Endodermal cell (in vitro differentiated cells): ENCODE data around the gene ZNF544. TPM values are rescaled to one million over a fixed set of nuclear protein-coding genes. Genes with fewer than 3 reads are reported as not detected.

Experiments used
- DNase-seq: peaks from one replicate; pipeline ENCODE4 v3.0.0-alpha.2; 2017
- H3K27ac ChIP-seq: 2 replicates; pipeline ENCODE4 v1.5.1; 2013; ENCODE audit warnings: mild to moderate bottlenecking, low read depth, low read length, moderate library complexity
- H3K27me3 ChIP-seq: 2 replicates; pipeline ENCODE4 v1.6.1; 2013; ENCODE audit warnings: mild to moderate bottlenecking, low read length, moderate library complexity; ENCODE audit not compliant: insufficient read depth, control insufficient read depth, poor library complexity, severe bottlenecking
- H3K36me3 ChIP-seq: 2 replicates; pipeline ENCODE4 v1.7.0; 2013; ENCODE audit warnings: mild to moderate bottlenecking, low read length, moderate library complexity; ENCODE audit not compliant: control insufficient read depth, insufficient read depth
- H3K4me1 ChIP-seq: one replicate; pipeline ENCODE4 v1.7.0; 2013; ENCODE audit warnings: low read length; ENCODE audit not compliant: control insufficient read depth, insufficient read depth
- H3K4me3 ChIP-seq: 2 replicates; pipeline ENCODE4 v1.5.1; 2013; ENCODE audit warnings: mild to moderate bottlenecking, low read length, moderate library complexity
- H3K9ac ChIP-seq: 2 replicates; pipeline ENCODE4 v1.6.1; 2013; ENCODE audit warnings: mild to moderate bottlenecking, low read length, moderate library complexity; ENCODE audit not compliant: poor library complexity, severe bottlenecking; ENCODE audit errors: extremely low read depth
- H3K9me3 ChIP-seq: 2 replicates; pipeline ENCODE4 v1.6.1; 2013; ENCODE audit warnings: mild to moderate bottlenecking, low read length, moderate library complexity; ENCODE audit not compliant: control insufficient read depth
- H3K27ac Mint-ChIP-seq: 2 replicates; pipeline ENCODE4 v1.8.0; 2020; ENCODE audit warnings: mixed read lengths
- H3K27me3 Mint-ChIP-seq: 2 replicates; pipeline ENCODE4 v1.8.0; 2021; ENCODE audit warnings: mild to moderate bottlenecking, mixed read lengths; ENCODE audit not compliant: insufficient read depth
- H3K36me3 Mint-ChIP-seq: 2 replicates; pipeline ENCODE4 v1.8.0; 2020; ENCODE audit warnings: low read depth, mixed read lengths
- H3K4me1 Mint-ChIP-seq: 2 replicates; pipeline ENCODE4 v1.8.0; 2020; ENCODE audit warnings: mixed read lengths
- H3K4me3 Mint-ChIP-seq: 2 replicates; pipeline ENCODE4 v1.8.0; 2020; ENCODE audit warnings: mild to moderate bottlenecking, moderate library complexity, mixed read lengths
- H3K9me3 Mint-ChIP-seq: 2 replicates; pipeline ENCODE4 v1.8.0; 2020; ENCODE audit warnings: mild to moderate bottlenecking, mixed read lengths
- WGBS, 2 experiments: methylation state at CpG; one replicate each; pipeline versions ENCODE4 v1.1.5 to v1.1.7; 2013; ENCODE audit warnings: missing lambda C conversion rate in 2 of 2, mixed read lengths in 1 of 2; ENCODE audit not compliant: insufficient coverage in 1 of 2, insufficient read length in 1 of 2; 5-methylcytosine and 5-hydroxymethylcytosine counted together
- total RNA-seq, 2 donors: library from RNA; stranded (reverse); fragmentation: NEBNext Ultra II Directional in 1 of 2; extraction: Animal tissue kit (Norgen Biotek cat#: 25700) in 1 of 2; gene quantifications; 2 replicates in 1 of 2; 3 replicates in 1 of 2; pipeline ENCODE4 v1.2.1, GENCODE V29; 2021
- TF ChIP-seq, protein P1 (sequence below): fragments of 200-600 bp; sonication (generic); conservative IDR thresholded peaks from 2 replicates; pipeline ENCODE4 v1.5.0; 2021; ENCODE audit warnings: antibody characterized with exemption, mild to moderate bottlenecking

Gene ZNF544
- total RNA-seq, 2 donors from 2014 or later: 65.7 to 80.2 TPM

GRCh38 chr19:58203814-58204475 is 24.8 kb upstream of the ZNF544 start:
- Mint-ChIP-seq H3K4me3 (peak overlapping the region; percentile 16), H3K27ac (no peak overlapping the region)
- 88 to 91% methylated on average over 43 to 49 of the region's 49 CpGs for WGBS, 2 experiments

GRCh38 chr19:58204566-58204965 is 24.1 kb upstream of the ZNF544 start:
- H3K4me1 Mint-ChIP-seq: no peaks in the 10 kb centered on the region
- TF ChIP-seq, protein P1, sequence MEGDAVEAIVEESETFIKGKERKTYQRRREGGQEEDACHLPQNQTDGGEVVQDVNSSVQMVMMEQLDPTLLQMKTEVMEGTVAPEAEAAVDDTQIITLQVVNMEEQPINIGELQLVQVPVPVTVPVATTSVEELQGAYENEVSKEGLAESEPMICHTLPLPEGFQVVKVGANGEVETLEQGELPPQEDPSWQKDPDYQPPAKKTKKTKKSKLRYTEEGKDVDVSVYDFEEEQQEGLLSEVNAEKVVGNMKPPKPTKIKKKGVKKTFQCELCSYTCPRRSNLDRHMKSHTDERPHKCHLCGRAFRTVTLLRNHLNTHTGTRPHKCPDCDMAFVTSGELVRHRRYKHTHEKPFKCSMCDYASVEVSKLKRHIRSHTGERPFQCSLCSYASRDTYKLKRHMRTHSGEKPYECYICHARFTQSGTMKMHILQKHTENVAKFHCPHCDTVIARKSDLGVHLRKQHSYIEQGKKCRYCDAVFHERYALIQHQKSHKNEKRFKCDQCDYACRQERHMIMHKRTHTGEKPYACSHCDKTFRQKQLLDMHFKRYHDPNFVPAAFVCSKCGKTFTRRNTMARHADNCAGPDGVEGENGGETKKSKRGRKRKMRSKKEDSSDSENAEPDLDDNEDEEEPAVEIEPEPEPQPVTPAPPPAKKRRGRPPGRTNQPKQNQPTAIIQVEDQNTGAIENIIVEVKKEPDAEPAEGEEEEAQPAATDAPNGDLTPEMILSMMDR: no peak
- Histone ChIP-seq H3K27ac (no peak overlapping the region), H3K4me1 (no peaks in the 10 kb centered on the region), H3K9me3 (peaks cover 100% of the 10 kb centered on the region), H3K9ac (no peak overlapping the region), H3K36me3 (peaks cover 95% of the 10 kb centered on the region), H3K4me3 (peak overlapping the region; percentile 60), H3K27me3 (no peaks in the 10 kb centered on the region)
- peak overlapping the region; percentile 16 for H3K4me3 Mint-ChIP-seq
- no peak for DNase-seq
- H3K9me3 Mint-ChIP-seq: peaks cover 96% of the 10 kb centered on the region
- 88 to 93% methylated on average over 13 to 15 of the region's 15 CpGs for WGBS, 2 experiments
- H3K27ac Mint-ChIP-seq: no peak overlapping the region
- H3K36me3 Mint-ChIP-seq: peaks cover 95% of the 10 kb centered on the region
- H3K27me3 Mint-ChIP-seq: no peaks in the 10 kb centered on the region

More at GRCh38 chr19:58203814-58204475, 24.8 kb upstream of the ZNF544 start:
- H3K4me1 ChIP-seq: no peaks in the 10 kb centered on the region
- DNase-seq: no peak
- no peaks in the 10 kb centered on the region for H3K27me3 ChIP-seq
- H3K4me3 ChIP-seq: peak overlapping the region; percentile 9
- H3K9me3 ChIP-seq: peaks cover 100% of the 10 kb centered on the region
- H3K36me3 ChIP-seq: peaks cover 95% of the 10 kb centered on the region
- no peak overlapping the region for H3K27ac ChIP-seq
- no peak overlapping the region for H3K9ac ChIP-seq
- Mint-ChIP-seq H3K9me3 (peaks cover 97% of the 10 kb centered on the region), H3K36me3 (peaks cover 95% of the 10 kb centered on the region), H3K27me3 (no peaks in the 10 kb centered on the region), H3K4me1 (no peaks in the 10 kb centered on the region)
- TF ChIP-seq, protein P1: no peak

- no peaks in the 10 kb centered on the region for H3K4me1 ChIP-seq
- no peaks in the 10 kb centered on the region for H3K27me3 Mint-ChIP-seq
- peaks cover 94% of the 10 kb centered on the region for H3K36me3 ChIP-seq
- peaks cover 96% of the 10 kb centered on the region for H3K36me3 Mint-ChIP-seq
- no peak overlapping the region for H3K4me3 ChIP-seq
- no peaks in the 10 kb centered on the region for H3K27me3 ChIP-seq
- no peak overlapping the region for H3K27ac Mint-ChIP-seq
- 95 to 100% methylated on average over 2 to 8 of the region's 8 CpGs for WGBS, 2 experiments
- H3K27ac ChIP-seq: no peak overlapping the region
- H3K9ac ChIP-seq: no peak overlapping the region
- peaks cover 98% of the 10 kb centered on the region for H3K9me3 ChIP-seq
- DNase-seq: no peak
- peaks cover 92% of the 10 kb centered on the region for H3K9me3 Mint-ChIP-seq
- no peak overlapping the region for H3K4me3 Mint-ChIP-seq
- H3K4me1 Mint-ChIP-seq: no peaks in the 10 kb centered on the region
- TF ChIP-seq, protein P1: no peak
These were observed 19.1 kb upstream of the ZNF544 start for GRCh38 chr19:58209577-58209976.
